MM.1S (cell line): Measurements from ENCODE around the gene TXNRD1.

Experiments used
- DNase-seq: peaks from one replicate; pipeline ENCODE4 v3.0.0-alpha.2; 2015
- H2AFZ ChIP-seq: fragments of 300-600 bp; sonication (generic); 2 replicates; pipeline ENCODE4 v1.6.0; 2016; ENCODE audit warnings: antibody characterized with exemption, low read length
- H3F3A ChIP-seq: fragments of 300-600 bp; sonication (generic); 2 replicates; pipeline ENCODE4 v1.6.1; 2016; ENCODE audit warnings: mild to moderate bottlenecking, antibody characterized with exemption, low read length, moderate library complexity, mixed read lengths; ENCODE audit not compliant: insufficient read depth
- H3K27ac ChIP-seq: fragments of 300-600 bp; sonication (generic); 2 replicates; pipeline ENCODE4 v1.5.1; 2016; ENCODE audit warnings: mild to moderate bottlenecking, low read length
- H3K27me3 ChIP-seq: fragments of 300-600 bp; sonication (generic); replicated peaks from 2 replicates; pipeline ENCODE4 v1.6.0; 2016; ENCODE audit warnings: low read length; ENCODE audit not compliant: insufficient read depth
- H3K36me3 ChIP-seq: fragments of 300-600 bp; sonication (generic); replicated peaks from 2 replicates; pipeline ENCODE4 v1.6.1; 2016; ENCODE audit warnings: mild to moderate bottlenecking, low read length, mixed read lengths; ENCODE audit not compliant: insufficient read depth
- H3K4me1 ChIP-seq: fragments of 300-600 bp; sonication (generic); 2 replicates; pipeline ENCODE4 v1.6.1; 2016; ENCODE audit warnings: low read length, mixed read lengths
- H3K4me2 ChIP-seq: fragments of 300-600 bp; sonication (generic); 2 replicates; pipeline ENCODE4 v1.6.0; 2016; ENCODE audit warnings: low read depth, low read length
- H3K4me3 ChIP-seq: fragments of 300-600 bp; sonication (generic); 2 replicates; pipeline ENCODE4 v1.5.1; 2016; ENCODE audit warnings: low read length, mixed read lengths
- H3K79me2 ChIP-seq: fragments of 300-600 bp; sonication (generic); 2 replicates; pipeline ENCODE4 v1.6.1; 2016; ENCODE audit warnings: mixed run types, low read length, mixed read lengths
- H3K9ac ChIP-seq: fragments of 300-600 bp; sonication (generic); 2 replicates; pipeline ENCODE4 v1.6.1; 2016; ENCODE audit warnings: low read length, mixed read lengths
- H3K9me2 ChIP-seq: fragments of 300-600 bp; sonication (generic); replicated peaks from 2 replicates; pipeline ENCODE4 v1.6.1; 2016; ENCODE audit warnings: mild to moderate bottlenecking, low read length, mixed read lengths; ENCODE audit not compliant: insufficient read depth
- H3K9me3 ChIP-seq: fragments of 300-600 bp; sonication (generic); replicated peaks from 2 replicates; pipeline ENCODE4 v1.6.1; 2016; ENCODE audit warnings: mild to moderate bottlenecking, low read length, mixed read lengths; ENCODE audit not compliant: insufficient read depth
- H4K20me1 ChIP-seq: fragments of 300-600 bp; sonication (generic); 2 replicates; pipeline ENCODE4 v1.6.1; 2016; ENCODE audit warnings: mild to moderate bottlenecking, low read length, moderate library complexity, mixed read lengths; ENCODE audit not compliant: insufficient read depth
- CTCF ChIP-seq: fragments of 300-600 bp; sonication (generic); IDR thresholded peaks from 2 replicates; pipeline ENCODE4 v1.5.1; 2016; ENCODE audit warnings: antibody characterized with exemption, low read length, mixed read lengths
- EZH2 ChIP-seq: fragments of 300-600 bp; sonication (generic); optimal IDR thresholded peaks from 2 replicates; pipeline ENCODE3; 2017; ENCODE audit warnings: low read depth, mild to moderate bottlenecking, antibody characterized with exemption, low read length, mixed read lengths
- EZH2phosphoT487 ChIP-seq: fragments of 300-600 bp; sonication (generic); IDR thresholded peaks from 2 replicates; pipeline ENCODE4 v1.6.1; 2018; ENCODE audit warnings: antibody characterized with exemption, low read length

Gene TXNRD1

GRCh38 chr12:104344682-104345081 lies 129.1 kb downstream of the TXNRD1 start:
- TF ChIP-seq EZH2 (no peak), CTCF (no peak), EZH2phosphoT487 (no peak)
- peaks cover 28% of the 10 kb centered on the region for H3K79me2 ChIP-seq
- no peaks in the 10 kb centered on the region for H3K4me1 ChIP-seq

DNA sequence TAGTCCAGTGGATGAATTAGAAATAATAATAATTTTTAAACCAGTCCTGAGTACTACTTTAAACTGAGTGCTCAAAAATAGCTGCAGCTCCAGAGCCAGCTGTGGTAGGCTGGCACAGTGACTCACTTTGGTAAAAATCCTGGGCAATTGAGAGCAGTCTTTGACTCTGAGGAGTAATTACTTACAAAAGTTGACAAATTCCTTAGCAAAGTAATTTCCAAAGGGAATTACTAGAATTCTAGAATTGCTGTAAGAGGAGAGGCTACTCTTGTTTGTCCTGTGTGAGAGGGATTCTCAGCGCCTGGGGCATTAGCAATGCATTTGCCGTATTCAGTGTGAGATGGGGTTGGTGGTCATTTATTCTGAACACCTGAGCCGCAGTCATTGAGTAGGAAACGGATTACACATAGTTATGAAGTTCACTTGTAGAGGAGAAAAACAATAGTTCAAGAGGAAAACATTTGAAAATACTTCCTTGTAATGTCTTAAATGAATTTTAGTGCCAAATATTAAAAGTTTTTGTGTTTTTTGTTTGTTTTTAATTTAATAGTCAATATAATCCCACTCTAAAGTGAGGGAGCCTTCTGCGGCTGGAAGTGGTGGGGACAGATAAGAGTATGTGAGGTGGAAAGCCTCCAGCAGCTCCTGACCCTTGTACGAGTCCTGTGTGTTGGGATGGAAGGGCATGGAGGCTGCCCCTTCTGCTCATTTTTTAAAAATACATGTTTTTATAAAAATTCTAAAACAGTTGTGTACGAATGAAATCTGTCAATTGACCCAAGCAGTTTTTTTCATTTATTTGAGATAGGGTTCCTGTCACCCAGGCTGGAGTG lies 129.9 kb downstream of the TXNRD1 start:
- H3K79me2 ChIP-seq: peaks cover 28% of the 10 kb centered on the region
- peaks cover 23% of the 10 kb centered on the region for H3K36me3 ChIP-seq
- no peaks in the 10 kb centered on the region for H4K20me1 ChIP-seq
- H3K27ac ChIP-seq: no peak overlapping the region
- TF ChIP-seq EZH2phosphoT487 (no peak), EZH2 (no peak), CTCF (no peak)
- no peaks in the 10 kb centered on the region for H3K9me2 ChIP-seq
- H3K9me3 ChIP-seq: no peaks in the 10 kb centered on the region
- no peak overlapping the region for H3K4me2 ChIP-seq
- DNase-seq: no peak
- H3K27me3 ChIP-seq: no peaks in the 10 kb centered on the region
- H3K4me1 ChIP-seq: no peaks in the 10 kb centered on the region
- H3F3A ChIP-seq: no peaks in the 10 kb centered on the region
- H3K4me3 ChIP-seq: no peak overlapping the region
- no peak overlapping the region for H2AFZ ChIP-seq
- no peak overlapping the region for H3K9ac ChIP-seq

More at GRCh38 chr12:104344682-104345081, 129.1 kb downstream of the TXNRD1 start:
- Histone ChIP-seq H3K9ac (no peak overlapping the region), H2AFZ (no peak overlapping the region), H3K4me2 (no peak overlapping the region), H3K9me2 (no peaks in the 10 kb centered on the region), H3K4me3 (no peak overlapping the region), H3K9me3 (no peaks in the 10 kb centered on the region), H3F3A (no peaks in the 10 kb centered on the region), H4K20me1 (no peaks in the 10 kb centered on the region), H3K27me3 (no peaks in the 10 kb centered on the region), H3K27ac (no peak overlapping the region), H3K36me3 (peaks cover 28% of the 10 kb centered on the region)
- no peak for DNase-seq

DNA sequence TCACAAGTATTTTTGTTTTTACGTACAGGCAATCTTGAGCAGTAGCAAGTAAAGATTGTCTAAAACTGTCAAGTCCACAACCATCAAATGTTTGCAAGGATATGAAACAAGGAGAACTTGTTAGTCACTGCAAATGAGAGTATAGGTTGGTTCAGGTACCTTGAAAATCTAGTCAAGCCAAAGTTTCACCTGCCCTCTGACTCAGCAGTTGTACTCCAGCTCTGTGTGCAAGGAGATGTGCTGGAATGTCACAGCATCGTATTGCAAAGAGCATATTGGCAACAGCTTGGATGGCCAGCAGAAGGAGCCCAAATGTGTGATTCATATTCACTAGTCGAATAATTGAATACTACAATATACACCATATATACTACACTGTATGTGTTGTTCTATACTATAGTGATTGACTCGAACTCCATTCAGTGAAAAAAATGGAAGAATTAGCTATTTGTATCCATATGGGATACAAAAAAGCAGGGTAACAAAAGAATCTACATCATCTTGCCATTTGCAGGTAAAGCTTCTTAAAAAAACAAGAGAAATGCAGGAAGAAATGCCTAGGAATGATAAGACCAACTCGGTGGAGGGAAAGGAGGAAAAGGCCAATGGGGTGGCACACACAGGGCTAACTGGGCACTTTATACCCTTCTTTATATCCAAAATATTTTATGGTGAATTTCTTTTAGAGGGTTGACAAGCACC lies 131.9 kb downstream of the TXNRD1 start:
- peaks cover 6% of the 10 kb centered on the region for H3K36me3 ChIP-seq
- H3K9me2 ChIP-seq: no peaks in the 10 kb centered on the region
- TF ChIP-seq CTCF: no peak
- TF ChIP-seq EZH2phosphoT487: no peak
- TF ChIP-seq EZH2: no peak
- H3K79me2 ChIP-seq: peaks cover 16% of the 10 kb centered on the region
- no peaks in the 10 kb centered on the region for H4K20me1 ChIP-seq
- H3K27me3 ChIP-seq: no peaks in the 10 kb centered on the region
- no peak overlapping the region for H2AFZ ChIP-seq
- no peak overlapping the region for H3K4me2 ChIP-seq
- H3K9me3 ChIP-seq: no peaks in the 10 kb centered on the region
- H3K4me3 ChIP-seq: no peak overlapping the region
- no peaks in the 10 kb centered on the region for H3F3A ChIP-seq
- H3K4me1 ChIP-seq: no peaks in the 10 kb centered on the region
- H3K27ac ChIP-seq: no peak overlapping the region
- H3K9ac ChIP-seq: no peak overlapping the region
- DNase-seq: no peak
